ENCODE data around the gene GSG1L2.

- TF ChIP-seq CTCF (conservative IDR thresholded peaks at IDR 0.05; ENCODE audit: low read depth in 2 of 2) (no peak), NANOG (IDR thresholded peaks at IDR 0.05; ENCODE audit: borderline replicate concordance) (no peak), REST (IDR thresholded peaks at IDR 0.05; ENCODE audit: unreplicated experiment) (no peak), POLR2AphosphoS5 (IDR thresholded peaks at IDR 0.05; ENCODE audit: low read depth) (no peak), CREB1 (CRISPR knock-in tag; IDR thresholded peaks at IDR 0.05; ENCODE audit: low read depth) (no peak), EZH2 (IDR thresholded peaks at IDR 0.05; ENCODE audit: low read depth, unreplicated experiment) (no peak), EZH2phosphoT487 (IDR thresholded peaks at IDR 0.05; ENCODE audit: unreplicated experiment) (no peak)
These were observed 58.2 kb downstream of the GSG1L2 start for GRCh38 chr17:9763643-9764042.

Data from GM23338 (cell line).